GM18498 (cell line): Measurements from ENCODE around the gene ZNF787.

Source experiments
- ATAC-seq: cut with Tn5 transposase; IDR thresholded peaks from one replicate; pipeline ENCODE4 v1.9.1; 2021; ENCODE audit warnings: mild to moderate bottlenecking, moderate library complexity; ENCODE audit not compliant: unreplicated experiment

ZNF787 gene

DNA sequence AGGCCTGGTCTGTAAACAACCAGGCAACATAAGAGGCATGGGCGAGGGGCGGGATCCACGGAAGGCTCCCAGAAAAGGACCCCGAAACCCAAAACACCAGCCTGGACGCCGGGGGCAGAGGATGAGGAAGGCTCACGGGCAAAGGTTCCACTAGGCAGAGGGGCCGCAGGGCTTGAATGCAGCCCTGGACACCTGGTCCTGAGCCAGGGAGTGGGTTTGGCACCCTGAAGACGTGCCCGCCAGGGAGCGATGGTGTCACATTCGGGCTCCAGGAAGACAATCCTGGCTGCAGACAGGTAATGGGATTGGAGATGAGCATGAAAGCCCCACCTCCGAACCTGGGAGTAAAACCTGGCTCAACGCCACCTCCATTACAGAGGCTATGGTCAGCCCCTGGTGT is 31.8 kb downstream of the ZNF787 start:
- ATAC-seq: no peak

DNA sequence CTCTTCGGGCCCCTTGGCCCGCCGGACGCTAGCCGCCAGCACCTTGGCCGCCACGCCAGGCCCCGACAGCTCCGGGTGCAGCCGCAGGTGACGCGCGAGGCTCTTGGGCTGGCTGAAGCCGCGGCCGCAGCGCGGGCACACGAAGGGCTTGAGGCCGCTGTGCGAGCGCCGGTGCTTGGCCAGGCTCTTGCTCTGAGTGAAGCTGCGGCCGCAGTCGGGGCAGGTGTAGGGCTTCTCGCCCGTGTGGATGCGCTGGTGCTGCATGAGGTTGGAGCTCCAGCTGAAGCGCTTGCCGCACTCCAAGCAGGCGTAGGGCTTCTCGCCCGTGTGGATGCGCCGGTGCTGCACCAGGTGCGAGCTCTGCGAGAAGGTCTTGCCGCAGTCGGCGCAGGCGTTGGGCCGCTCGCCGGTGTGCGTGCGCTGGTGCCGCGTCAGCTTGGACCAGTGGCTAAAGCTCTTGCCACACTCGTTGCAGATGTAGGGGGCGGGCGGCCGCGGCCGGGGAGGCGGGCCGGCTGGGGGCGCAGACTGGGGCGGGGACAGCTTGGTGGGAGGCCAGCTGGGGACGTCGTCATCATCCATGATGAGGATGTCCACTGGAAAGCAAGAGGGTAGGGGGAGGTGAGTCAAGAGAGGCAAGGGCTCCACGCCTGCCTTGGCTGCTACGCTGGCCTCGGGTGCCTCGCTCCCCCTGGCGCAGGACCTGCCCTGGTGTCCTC is 32.4 kb downstream of the ZNF787 start:
- ATAC-seq: no peak

DNA sequence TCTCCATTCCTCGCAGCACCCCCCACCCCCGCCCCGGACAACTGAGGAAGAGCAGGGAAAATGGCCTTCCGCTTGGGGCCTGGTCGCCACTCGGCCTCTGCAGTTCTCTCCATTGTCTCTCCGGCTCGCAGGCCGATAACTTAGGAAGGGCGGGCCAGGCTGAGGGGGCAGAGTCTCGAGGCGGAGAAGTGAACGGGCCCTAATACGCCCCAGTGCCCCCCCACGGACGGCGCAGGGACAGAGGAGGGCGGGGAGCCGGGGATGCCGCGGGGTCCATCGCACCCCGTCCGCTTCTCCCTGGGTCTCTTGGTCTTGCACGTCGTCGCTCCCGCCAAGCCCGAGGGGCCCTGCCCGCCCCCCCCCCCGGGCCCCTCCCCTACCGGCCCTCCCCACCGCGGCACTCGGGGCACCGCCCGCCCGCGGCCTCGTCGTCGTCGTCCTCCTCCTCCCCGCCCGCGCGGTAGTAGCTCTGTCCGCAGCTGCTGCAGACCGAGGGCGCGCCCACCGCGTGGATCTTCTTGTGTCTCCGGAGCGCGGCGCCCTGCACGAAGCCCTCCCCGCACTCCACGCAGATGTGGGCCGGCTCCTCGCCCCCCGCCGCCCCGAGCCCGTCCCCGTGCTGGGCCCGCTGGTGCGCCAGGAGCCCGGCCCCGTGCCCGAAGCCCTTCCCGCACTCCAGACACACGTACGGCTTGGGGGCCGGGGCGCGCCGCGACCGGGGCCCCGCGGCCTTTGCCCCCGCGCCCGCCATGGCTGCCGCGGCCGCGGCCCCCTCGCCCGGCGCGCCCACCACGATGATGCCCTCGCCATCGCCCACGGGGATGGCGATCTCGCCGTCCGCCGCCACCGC is 33.2 kb downstream of the ZNF787 start:
- ATAC-seq: no peak

DNA sequence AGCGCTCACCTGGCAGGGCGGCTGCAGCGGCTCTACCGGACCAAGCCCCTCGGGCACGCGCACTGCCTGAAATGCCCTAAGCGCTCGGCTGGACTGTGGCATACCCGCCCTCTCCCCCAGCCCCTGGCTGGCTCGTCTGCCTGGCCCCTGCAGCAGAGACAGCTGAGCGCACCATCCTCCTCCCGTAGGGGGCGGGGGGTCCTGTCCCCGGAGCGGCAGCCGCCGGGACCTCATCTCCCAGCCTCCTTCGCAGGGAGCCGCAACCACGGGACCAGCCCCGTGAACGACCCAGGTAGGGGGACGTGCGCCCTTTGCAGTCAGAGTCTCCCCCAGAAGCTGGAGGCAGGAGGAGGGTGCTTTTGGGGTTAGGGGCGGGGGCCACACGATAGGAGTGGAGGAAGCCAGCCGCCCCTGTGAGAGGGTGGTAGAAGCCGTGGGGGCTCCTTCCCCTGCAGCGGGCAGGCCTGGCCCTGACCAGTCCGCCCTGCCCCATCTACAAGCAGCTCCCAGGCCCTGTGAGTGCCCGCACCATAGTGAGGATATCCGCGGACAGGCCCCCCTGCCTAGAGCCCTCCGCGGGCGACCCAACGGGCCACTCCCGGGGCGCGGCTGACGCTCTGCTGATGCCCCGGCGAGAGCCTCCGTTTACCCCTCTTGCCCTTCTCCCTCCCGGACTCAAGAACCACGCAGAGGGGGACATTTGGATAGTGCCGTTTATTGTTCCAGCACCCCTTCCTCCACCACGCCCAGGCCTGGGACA is 34.2 kb downstream of the ZNF787 start:
- no peak for ATAC-seq

DNA sequence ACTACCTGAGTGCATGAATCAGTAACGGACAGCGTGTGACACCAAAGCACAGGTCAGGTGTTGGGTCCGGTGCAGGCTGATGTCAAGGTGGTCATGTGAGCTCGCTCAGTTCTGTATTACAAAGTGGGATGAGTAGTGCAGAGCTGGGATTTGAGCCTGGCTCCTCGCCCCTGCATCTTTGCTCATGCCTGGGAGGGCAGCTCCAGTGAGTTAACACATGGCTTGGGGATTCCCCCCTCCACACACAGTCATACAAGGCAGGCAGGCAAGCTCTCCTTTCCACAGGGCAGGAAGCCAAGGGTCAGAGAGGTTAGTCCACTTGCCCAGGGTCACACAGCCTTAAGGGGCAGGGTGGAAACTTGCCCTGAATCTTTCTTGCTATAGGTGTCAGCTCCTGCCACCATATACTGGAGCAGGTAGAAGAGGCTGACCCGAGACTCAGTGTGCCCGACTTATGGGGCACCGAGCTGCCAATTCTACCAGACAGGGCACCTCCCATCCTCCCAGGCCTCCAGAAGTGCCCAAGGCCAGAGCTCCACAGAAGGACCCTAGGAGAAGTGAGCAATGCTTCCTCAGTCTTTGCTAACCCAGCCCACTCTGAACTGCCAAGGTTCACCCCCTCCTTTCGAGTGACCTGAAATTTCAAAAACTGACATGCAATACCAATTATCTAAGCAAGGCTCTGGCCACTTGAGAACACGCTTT is 35.4 kb downstream of the ZNF787 start:
- ATAC-seq: no peak

DNA sequence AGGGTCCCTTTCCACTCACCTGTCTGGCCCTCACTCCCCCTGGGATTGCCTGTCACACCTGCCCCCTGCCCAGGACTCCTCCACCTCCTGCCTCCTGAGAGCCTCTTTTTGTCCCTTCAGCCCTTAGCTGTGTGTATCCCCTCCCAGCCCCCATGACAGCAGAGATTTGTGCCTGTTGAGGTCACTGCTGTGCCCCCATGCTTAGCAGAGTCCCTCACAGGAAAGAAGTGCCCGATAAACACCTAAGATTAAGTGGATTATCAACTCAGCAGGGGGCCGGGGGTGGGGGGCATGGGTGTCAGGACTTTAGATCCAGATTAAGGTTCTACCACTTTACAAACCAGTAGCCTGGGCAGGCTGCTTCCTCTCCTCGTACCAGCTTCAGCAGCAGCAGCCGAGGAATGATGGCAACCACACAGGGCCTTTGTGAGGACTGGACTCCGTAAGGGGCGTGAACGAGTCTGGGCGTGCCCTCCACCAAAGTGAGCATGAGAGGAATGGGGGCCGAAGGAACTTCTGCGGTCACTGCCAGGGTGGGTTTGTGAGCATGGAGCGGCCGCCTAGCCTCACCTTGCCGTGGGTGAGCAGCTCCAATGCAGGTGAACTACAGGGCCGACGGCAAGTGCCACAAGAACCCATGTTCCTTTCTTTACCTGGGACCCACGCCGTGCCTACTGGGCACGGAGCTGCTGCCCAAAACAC is 36.1 kb downstream of the ZNF787 start:
- ATAC-seq: no peak

DNA sequence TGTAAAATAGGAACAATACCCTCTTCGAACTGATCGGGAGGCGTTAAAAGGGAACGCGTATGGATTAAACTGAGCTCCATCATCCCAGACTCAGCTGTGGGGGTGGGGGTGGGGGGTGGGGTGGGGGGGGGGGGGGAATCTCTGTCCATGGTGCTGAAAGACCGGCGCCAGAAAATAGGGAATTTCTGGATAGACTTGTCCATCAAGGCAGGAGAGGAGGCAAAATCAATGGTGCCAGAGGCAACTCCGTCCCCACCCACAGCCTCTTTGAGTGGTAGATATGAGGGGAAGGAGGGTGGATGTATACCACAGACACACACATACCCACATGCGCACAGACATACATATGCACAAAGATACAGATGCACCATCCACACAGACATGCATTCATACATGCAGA is 37.4 kb downstream of the ZNF787 start:
- ATAC-seq: no peak

DNA sequence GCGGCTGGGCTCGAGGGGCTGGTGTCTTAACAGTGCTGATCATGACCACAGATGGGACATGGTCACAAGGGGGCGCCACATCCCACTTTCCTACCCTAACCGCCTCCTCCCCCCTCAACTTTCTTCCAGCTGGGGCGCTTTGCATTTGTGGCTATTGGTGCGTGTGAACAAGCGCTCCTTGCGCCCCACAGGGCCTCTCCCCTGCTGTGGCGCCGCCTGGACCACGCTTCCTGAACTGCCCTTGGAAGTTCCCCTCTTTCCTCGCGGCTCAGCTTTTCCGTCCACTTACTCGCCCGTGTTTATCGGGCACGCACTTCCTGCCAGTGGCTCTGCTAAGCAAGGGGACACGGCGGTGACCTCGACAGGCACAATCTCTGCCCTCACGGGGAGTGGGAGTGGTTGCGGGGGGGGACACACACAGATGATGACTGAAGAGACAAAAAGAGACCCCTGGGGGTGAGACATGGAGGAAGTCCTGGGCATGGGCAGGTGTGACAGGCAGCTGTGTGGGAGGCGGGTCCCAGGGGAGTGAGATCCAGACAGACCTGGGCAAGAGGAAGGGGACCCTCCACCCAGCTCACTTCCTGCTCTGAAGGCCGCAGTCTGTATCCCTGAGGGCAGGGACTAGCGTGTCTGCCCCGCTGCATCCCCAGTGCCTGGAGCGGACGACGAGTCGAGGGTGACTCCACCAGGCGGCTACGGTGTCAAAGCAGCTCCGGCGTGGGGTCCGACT is 40.3 kb downstream of the ZNF787 start:
- ATAC-seq: peak; percentile 77

DNA sequence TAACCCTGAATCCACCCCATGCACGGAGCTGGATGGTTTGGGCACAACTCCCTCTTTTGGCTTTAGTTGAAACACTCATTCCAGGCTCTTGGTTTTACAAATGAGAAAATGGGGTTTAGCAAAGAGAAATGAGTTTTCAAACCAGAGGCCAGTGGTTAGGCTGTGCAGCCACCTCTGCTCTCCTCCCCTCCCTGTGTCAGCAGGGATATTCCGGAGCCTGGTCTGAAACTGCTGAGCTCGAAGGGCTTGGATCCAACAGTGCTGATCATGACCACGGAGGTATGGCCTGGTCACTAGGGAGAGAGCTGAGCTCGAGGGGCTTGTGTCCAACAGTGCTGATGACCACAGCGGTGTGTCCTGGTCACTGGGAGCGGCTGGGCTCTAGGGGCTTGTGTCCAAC is 41.5 kb downstream of the ZNF787 start:
- ATAC-seq: no peak

DNA sequence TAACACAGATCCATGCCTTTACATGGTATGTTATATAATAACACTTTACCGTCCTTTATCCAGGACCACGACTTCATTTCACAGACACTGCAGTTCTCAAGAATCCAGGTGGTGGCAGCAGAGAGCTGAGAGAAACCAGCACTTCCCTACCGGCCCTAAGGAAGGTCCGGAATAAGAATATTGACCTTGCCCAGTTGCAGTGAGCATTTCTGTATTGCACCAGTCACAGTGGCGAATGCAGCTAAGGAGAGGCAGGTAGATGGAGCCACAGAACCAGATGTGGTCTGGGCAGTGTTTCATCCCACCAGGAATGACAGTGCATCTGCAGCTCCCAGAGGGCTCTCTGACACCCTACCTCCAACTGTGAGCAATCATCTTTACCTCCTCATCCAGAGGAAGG is 44.6 kb downstream of the ZNF787 start:
- ATAC-seq: no peak

DNA sequence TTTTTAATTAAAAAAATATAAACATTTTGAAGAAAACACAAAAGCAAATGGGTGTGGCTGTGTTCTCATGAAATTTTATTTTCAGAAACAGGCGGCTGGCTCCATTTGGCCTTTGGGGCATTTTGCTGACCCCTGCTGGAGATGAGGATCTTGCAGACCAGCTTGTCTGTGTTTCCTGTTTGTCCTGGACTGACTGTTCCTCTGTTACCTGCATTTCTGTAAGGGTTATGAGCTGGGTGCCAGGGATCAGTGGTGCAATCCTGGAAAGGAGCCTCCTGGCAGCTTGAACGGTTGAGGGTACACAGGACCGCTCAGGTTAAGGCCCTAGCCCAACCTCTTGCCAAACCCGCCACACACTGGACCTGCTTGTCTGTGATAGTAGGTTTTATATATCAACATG is 49.9 kb downstream of the ZNF787 start:
- no peak for ATAC-seq

DNA sequence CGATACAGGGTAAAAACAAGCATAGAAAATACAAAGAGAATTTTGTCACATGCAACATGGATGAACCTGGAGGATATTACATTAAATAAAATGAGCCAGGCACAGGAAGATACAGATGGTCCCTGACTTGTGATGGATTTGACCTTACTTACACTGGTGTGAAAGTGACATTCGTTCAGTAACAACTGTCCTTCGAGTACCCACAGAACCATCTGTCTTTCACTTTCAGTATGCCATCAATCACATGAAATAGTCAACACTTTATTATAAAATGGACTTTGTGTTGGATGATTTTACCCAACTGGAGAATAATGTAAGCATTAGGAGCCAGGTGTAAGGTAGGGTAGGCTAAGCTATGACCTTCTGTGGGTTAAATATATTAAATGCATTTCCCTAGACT is 51.5 kb downstream of the ZNF787 start:
- ATAC-seq: no peak

DNA sequence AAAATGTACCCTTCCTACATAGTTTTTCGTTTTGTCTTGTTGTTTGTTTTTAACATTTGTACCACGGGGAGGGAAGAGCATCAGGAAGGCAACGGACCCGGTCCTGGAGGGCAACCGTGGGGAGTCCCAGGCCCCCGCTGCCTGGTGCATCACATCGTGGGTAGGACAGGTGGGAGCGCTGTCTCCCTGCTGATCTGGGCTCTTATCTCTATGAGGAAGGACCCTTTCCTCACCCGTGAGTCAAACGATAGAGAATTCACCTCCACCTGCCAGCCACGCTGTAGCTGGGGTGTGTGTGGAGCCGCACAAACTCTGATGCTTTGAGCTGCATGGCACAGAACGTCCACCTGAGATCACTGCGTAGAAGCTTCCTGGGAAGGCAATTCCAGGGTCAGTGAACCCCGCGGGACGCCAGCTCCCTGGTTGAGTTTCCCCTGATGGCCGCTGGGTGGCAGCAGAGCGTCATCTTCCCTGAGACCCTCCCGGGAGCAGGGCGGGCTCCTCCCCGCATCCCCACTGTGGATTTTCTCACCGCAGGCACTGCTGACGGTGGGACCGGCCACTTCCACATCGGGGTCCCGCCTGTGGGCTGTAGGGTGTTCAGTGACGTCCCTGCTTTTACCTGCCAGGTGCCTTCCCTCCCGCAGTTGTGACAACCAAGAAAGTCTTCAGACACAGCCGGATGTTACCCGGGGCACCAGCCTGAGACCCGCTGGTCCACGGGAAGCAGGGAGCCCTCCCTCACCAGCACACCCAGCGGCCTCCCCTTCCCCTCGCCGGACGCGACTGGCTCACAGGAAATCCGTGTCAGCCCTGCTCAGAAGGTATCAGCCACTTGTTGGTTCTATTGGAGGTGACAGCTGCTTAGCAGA is 54.7 kb downstream of the ZNF787 start:
- ATAC-seq: peak; percentile 54

DNA sequence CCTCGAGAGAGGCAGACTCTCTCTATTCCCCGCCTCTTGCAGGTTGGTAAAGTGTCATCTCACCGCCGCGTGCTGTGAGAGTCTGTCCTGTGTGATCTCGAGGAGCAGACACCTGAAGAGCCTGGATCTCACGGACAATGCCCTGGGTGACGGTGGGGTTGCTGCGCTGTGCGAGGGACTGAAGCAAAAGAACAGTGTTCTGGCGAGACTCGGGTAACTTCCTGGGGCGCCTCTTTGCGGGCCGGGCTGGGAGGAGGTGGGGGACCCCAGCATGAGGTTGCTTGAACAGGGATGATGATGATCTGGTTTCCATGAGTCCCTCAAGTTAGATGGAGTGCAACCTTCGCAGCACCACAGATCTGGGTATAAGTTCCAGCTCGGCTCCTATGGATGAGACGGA is 67.5 kb downstream of the ZNF787 start:
- ATAC-seq: no peak
